Uterus (tissue), 4 donors: Measurements from ENCODE around the gene C1orf21. TPM values are rescaled to one million over a fixed set of nuclear protein-coding genes. Genes with fewer than 3 reads are reported as not detected.

Source experiments
- DNase-seq, 2 donors: peaks; one replicate each; pipeline ENCODE4 v3.0.0-alpha.2; 2019 to 2020
- H3K27ac ChIP-seq, 2 donors: fragments of 200-600 bp; sonication (generic); 1 replicate in 1 of 2; 2 replicates in 1 of 2; pipeline ENCODE4 v1.5.1; 2016 to 2018
- H3K27me3 ChIP-seq, 2 donors: fragments of 200-600 bp; sonication (generic); one replicate each; pipeline ENCODE4 v1.5.1; 2018 to 2019; ENCODE audit warnings: control low read depth in 1 of 2
- H3K36me3 ChIP-seq, 2 donors: fragments of 200-600 bp; sonication (generic); one replicate each; pipeline ENCODE4 v1.5.1; 2019; ENCODE audit warnings: control low read depth in 1 of 2
- H3K4me1 ChIP-seq, 2 donors: fragments of 200-600 bp; sonication (generic); one replicate each; pipeline ENCODE4 v1.5.1; 2018 to 2019; ENCODE audit warnings: control low read depth in 1 of 2
- H3K4me3 ChIP-seq, 2 donors: fragments of 200-600 bp; sonication (generic); 1 replicate in 1 of 2; 2 replicates in 1 of 2; pipeline ENCODE4 v1.5.1; 2018 to 2019; ENCODE audit warnings: mild to moderate bottlenecking in 1 of 2
- H3K9me3 ChIP-seq, 2 donors: fragments of 200-600 bp; sonication (generic); one replicate each; pipeline ENCODE4 v1.5.1; 2019; ENCODE audit warnings: control low read depth in 1 of 2
- CTCF ChIP-seq, 4 experiments: fragments of 200-600 bp in 2 of 4; fragments of 450-650 bp in 2 of 4; sonication (generic) in 2 of 4; IDR thresholded peaks; one replicate each; pipeline ENCODE4 v1.5.1; 2016 to 2019; ENCODE audit warnings: antibody characterized with exemption in 4 of 4, mild to moderate bottlenecking in 2 of 4, moderate library complexity in 1 of 4
- POLR2A ChIP-seq, 2 donors: fragments of 450-650 bp; IDR thresholded peaks; one replicate each; pipeline ENCODE4 v1.6.1; 2016; ENCODE audit warnings: antibody characterized with exemption in 2 of 2, mild to moderate bottlenecking in 1 of 2, moderate library complexity in 1 of 2
- intact Hi-C: fragments of 100-400 bp; cut with DNase I; formaldehyde crosslinking; loops from one replicate; pipeline ENCODE4 v1.15.1; 2023; ENCODE audit warnings: low total_unique reads
- total RNA-seq, 4 donors: library from RNA; depleted of rRNA in 3 of 4; stranded (reverse); fragments of >200 nt in 3 of 4; gene quantifications; one replicate each; pipeline versions ENCODE4 v1.1.0 to v1.2.4, GENCODE V29; 2014 to 2023
- donor health status: DM: yes; HTN: yes; CAD: no.

Gene C1orf21
- total RNA-seq, 4 donors from 2014 or later = 15.0 to 71.0 (median 44.5) TPM

DNA sequence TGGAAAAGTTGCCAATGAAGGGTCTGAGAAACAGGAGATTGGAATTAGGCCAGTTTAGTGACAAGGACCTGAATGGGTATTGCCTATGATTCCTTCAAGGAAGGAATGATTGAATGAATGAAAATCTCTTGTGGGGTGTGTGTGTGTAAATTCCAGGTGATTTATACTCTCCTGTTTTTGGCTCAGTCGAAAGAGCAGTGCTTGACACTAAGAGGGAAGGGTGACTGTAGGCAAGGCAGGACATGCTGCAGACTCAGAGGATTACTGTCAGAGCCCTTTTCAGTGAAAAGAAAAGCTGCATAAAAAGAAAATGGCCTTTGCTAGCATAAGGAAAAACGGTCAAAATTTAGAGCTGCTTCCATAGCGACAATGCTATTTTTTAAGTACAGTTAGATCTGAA lies 30.1 kb downstream of the C1orf21 start:
- Histone ChIP-seq H3K27ac (no peak overlapping the region), H3K4me1 (peaks cover 0 to 8% of the 10 kb centered on the region in 2 donors), H3K27me3 (no peaks in the 10 kb centered on the region), H3K4me3 (no peak overlapping the region), H3K36me3 (no peaks in the 10 kb centered on the region), H3K9me3 (no peaks in the 10 kb centered on the region)
- no peak for DNase-seq
- intact Hi-C loops = no loop called here
- no peak for TF ChIP-seq POLR2A (IDR thresholded peaks at IDR 0.05)
- no peak for TF ChIP-seq CTCF (IDR thresholded peaks at IDR 0.05)

- Histone ChIP-seq H3K4me1 (peaks cover 0 to 8% of the 10 kb centered on the region in 2 donors), H3K9me3 (no peaks in the 10 kb centered on the region), H3K4me3 (no peak overlapping the region), H3K36me3 (no peaks in the 10 kb centered on the region), H3K27ac (no peak overlapping the region), H3K27me3 (no peaks in the 10 kb centered on the region)
- TF ChIP-seq CTCF (IDR thresholded peaks at IDR 0.05) (no peak), POLR2A (IDR thresholded peaks at IDR 0.05) (no peak)
- DNase-seq = no peak
- intact Hi-C loops = no loop called here
These were observed 31.1 kb downstream of the C1orf21 start for GRCh38 chr1:184417916-184418315.

- H3K4me1 ChIP-seq = peaks cover 0 to 8% of the 10 kb centered on the region in 2 donors
- no peak overlapping the region for H3K4me3 ChIP-seq
- no peak for TF ChIP-seq CTCF (IDR thresholded peaks at IDR 0.05)
- no peak for TF ChIP-seq POLR2A (IDR thresholded peaks at IDR 0.05)
- no peaks in the 10 kb centered on the region for H3K9me3 ChIP-seq
- no peak overlapping the region for H3K27ac ChIP-seq
- no peak for DNase-seq
- H3K27me3 ChIP-seq = no peaks in the 10 kb centered on the region
- intact Hi-C loops = no loop called here
- no peaks in the 10 kb centered on the region for H3K36me3 ChIP-seq
These were observed 32.0 kb downstream of the C1orf21 start for GRCh38 chr1:184418652-184419349.

GRCh38 chr1:184419350-184420161 lies 32.7 kb downstream of the C1orf21 start:
- peaks cover 0 to 8% of the 10 kb centered on the region in 2 donors for H3K4me1 ChIP-seq
- no peak for TF ChIP-seq POLR2A (IDR thresholded peaks at IDR 0.05)
- no peak for TF ChIP-seq CTCF (IDR thresholded peaks at IDR 0.05)
- H3K9me3 ChIP-seq = no peaks in the 10 kb centered on the region
- no peaks in the 10 kb centered on the region for H3K36me3 ChIP-seq
- DNase-seq = peak in 1 of 2 donors; percentile 23
- H3K4me3 ChIP-seq = no peak overlapping the region
- peak overlapping the region; percentile 46 to 57 for H3K27ac ChIP-seq
- intact Hi-C loops = no loop called here
- H3K27me3 ChIP-seq = no peaks in the 10 kb centered on the region
